ENCODE data around the gene TRIM9. TPM values are rescaled to one million over a fixed set of nuclear protein-coding genes. Genes with fewer than 3 reads are reported as not detected.

The TRIM9 gene
- total RNA-seq, 1 donor = not detected

GRCh38 chr14:51109651-51110050 lies 14.7 kb upstream of the TRIM9 start:
- TF ChIP-seq CTCF (IDR thresholded peaks at IDR 0.05; ENCODE audit: insufficient read depth, low read depth, low read length) = no peak
- DNase-seq (ENCODE audit: low read depth) = peak; percentile 35
- H3K4me3 ChIP-seq (ENCODE audit: low read depth, low read length) = no peak overlapping the region

GRCh38 chr14:51107801-51108200 lies 12.9 kb upstream of the TRIM9 start:
- no peak overlapping the region for H3K4me3 ChIP-seq (ENCODE audit: low read depth, low read length)
- no peak for DNase-seq (ENCODE audit: low read depth)
- no peak for TF ChIP-seq CTCF (IDR thresholded peaks at IDR 0.05; ENCODE audit: insufficient read depth, low read depth, low read length)

GRCh38 chr14:51104467-51104866 lies 9.6 kb upstream of the TRIM9 start:
- no peak for TF ChIP-seq CTCF (IDR thresholded peaks at IDR 0.05; ENCODE audit: insufficient read depth, low read depth, low read length)
- H3K4me3 ChIP-seq (ENCODE audit: low read depth, low read length) = no peak overlapping the region
- DNase-seq (ENCODE audit: low read depth) = no peak

- DNase-seq (ENCODE audit: low read depth) = no peak
- TF ChIP-seq CTCF (IDR thresholded peaks at IDR 0.05; ENCODE audit: insufficient read depth, low read depth, low read length) = no peak
- H3K4me3 ChIP-seq (ENCODE audit: low read depth, low read length) = no peak overlapping the region
Measured at GRCh38 chr14:51097287-51097686, 2.4 kb upstream of the TRIM9 start.

- no peak for TF ChIP-seq CTCF (IDR thresholded peaks at IDR 0.05; ENCODE audit: insufficient read depth, low read depth, low read length)
- DNase-seq (ENCODE audit: low read depth) = no peak
- H3K4me3 ChIP-seq (ENCODE audit: low read depth, low read length) = no peak overlapping the region
Measured at GRCh38 chr14:51096870-51097269, 2.0 kb upstream of the TRIM9 start.

- peak overlapping the region; percentile 55 for H3K4me3 ChIP-seq (ENCODE audit: low read depth, low read length)
- no peak for DNase-seq (ENCODE audit: low read depth)
- TF ChIP-seq CTCF (IDR thresholded peaks at IDR 0.05; ENCODE audit: insufficient read depth, low read depth, low read length) = no peak
Measured at GRCh38 chr14:51095854-51096823, 1.2 kb upstream of the TRIM9 start.
